COLO829 (cell line): ENCODE measurements around the gene GSDME.

Experiments used
- DNase-seq: peaks from one replicate; pipeline ENCODE4 v3.0.0; 2012; ENCODE audit warnings: low spot score

Gene GSDME

GRCh38 chr7:24722386-24723177 is 34.7 kb downstream of the GSDME start:
- DNase-seq, result no peak

GRCh38 chr7:24721481-24722001 is 35.7 kb downstream of the GSDME start:
- no peak for DNase-seq

DNA sequence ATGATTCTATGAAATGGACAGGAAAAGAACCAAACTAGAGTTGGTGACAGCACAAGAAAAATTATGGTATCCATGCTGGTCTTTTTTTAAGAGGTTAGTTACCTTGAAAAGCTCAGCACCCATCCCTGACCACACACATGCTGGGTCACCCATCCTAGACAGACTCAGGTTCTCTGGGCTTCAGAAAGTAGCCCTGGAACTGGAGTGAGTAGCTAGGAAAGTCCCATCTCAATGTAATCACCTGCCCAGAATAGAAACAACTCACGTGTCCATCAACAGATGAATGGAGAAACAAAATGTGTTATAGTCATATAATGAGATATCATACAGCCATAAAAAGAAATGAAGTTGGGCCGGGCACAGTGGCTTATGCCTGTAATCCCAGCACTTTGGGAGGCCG is 37.0 kb downstream of the GSDME start:
- DNase-seq, result no peak

DNA sequence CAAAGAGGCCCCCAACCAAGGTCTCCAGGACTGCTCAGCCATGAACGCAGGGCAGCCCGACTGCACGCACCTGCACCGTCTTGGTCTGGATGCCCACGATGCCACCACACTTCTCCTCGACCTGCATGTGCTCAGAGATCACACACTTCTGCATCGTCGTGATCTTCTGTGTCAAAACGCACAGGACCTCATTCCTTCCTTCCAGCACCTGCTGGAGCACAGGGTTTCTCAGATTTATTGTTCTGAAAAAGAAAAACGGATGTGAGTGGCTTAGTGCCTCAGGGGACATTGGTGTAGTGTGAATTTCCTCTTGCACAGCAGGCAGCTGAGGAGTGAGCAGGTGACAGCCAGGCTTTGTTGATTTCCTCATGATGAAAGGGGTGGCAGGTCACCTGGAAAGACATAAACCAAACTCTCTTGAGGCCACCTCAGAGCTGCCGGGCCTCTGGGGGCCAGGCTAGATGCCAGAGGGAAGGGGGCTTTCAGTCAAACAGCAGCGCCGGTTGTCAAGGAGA is 38.2 kb downstream of the GSDME start:
- no peak for DNase-seq

DNA sequence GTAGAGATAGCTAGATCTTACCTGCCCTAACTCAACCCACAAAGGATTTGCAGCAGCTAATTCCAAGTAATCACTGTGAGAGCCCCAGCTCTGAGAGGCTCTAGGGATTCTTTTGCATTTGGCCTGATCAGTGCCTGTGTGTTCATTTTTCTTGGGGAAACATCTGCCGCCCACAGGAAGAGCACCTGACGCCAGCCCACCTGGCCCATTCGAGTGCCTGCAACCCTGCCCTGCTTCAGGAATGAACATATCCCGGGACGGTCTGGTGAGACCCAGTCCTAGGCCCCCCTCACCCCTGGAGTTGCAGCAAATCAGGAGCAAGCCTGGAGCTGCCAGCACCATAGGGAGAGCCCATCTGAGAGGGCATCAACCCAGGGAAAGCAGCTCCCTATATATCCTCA is 38.8 kb downstream of the GSDME start:
- no peak for DNase-seq

- no peak for DNase-seq
Observed at GRCh38 chr7:24717694-24718320, 39.5 kb downstream of the GSDME start.

- DNase-seq, result no peak
Observed at GRCh38 chr7:24717247-24717622, 40.0 kb downstream of the GSDME start.

DNA sequence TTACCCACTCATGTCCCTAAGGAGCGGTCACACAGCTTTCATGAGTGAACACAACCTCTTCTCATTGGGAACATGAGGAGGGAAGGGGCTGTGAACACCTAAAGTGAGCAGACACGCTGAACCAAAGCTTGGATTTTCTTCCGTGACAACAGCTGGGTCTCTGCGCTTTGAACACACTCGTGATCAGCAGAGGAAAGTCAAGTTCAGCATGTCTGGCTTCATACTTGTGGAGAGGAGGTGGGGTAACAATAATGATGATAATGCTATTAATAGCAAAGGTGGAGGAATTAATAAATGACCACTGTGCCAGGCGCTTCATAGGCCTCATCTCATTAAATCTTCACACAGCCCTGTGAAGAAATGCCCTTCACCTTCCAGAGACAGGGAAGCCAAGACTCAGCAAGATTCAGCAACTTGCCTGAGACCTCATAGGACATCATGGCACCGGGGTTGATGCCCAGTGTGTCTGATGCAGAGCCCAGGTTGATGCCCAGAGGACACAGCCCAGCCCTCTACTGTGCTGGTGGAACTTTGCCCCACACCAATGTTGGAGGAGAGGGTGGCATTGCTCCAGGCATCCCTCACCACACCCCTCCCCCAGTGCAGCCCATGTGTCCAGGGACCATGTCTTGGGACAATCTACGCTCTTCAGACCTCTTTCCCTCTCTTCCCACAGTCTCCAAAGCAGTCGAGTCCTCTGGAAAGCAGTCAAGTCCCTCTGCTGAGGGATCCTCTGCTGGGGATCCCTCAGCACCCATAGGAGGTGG is 40.6 kb downstream of the GSDME start:
- no peak for DNase-seq

GRCh38 chr7:24715661-24716479 is 41.4 kb downstream of the GSDME start:
- peak; percentile 35 for DNase-seq

DNA sequence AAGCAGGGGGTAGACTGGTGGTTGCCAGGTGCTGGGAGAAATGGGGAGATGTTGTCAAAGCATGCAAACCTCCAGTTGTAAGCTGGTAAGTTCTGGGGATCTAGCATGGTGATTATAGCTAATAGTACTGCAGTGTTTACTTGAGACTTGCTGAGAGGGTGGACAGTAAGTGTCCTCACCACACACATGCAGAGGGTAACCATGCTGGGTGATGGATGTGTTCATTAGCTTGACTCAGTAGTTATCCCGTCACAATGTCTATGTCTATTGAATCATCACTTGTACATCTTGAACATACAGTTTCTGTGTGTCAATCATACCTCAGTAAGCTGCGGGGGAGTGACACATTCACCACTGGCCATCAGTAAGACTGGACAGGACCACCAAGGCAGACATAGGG is 42.1 kb downstream of the GSDME start:
- no peak for DNase-seq

GRCh38 chr7:24714676-24715010 is 42.6 kb downstream of the GSDME start:
- no peak for DNase-seq

DNA sequence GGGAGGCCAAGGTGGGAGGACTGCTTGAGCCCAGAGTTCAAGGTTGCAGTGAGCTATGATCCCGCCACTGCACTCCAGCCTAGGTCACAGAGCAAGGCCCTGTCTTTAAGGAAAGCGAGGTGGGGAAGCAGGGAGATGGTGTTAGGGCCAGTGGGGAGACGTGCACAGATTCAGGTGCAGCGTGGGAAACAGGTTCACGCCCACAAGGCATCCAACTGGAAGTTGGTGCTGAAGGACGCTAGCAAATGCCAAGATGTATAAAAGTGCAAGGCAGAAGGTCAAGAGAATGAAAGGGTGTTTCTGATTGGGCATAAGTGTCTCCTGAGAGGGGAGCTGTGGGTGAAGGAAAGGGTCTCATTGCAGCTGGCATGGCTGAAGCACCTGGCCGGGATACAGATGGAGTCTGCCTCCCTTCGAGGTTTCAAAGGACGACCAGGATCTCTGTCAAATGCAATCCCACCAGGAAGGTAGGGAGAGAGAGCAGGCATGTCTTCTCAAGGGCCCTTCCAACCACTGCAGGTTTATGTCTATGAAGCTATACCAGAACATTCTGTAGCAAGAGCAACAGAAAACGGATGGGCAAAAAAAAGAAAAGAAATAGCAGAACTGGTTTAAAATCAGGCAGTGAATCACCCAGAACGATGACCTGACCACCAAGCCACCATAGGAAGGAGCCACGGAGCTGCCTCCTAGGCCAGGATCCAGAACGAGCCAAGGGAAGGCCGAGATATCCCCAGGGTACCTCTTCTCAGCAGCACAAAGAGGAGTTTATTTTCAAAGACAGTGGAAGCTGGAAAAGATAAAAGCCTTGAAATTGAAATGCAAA is 43.2 kb downstream of the GSDME start:
- no peak for DNase-seq

DNA sequence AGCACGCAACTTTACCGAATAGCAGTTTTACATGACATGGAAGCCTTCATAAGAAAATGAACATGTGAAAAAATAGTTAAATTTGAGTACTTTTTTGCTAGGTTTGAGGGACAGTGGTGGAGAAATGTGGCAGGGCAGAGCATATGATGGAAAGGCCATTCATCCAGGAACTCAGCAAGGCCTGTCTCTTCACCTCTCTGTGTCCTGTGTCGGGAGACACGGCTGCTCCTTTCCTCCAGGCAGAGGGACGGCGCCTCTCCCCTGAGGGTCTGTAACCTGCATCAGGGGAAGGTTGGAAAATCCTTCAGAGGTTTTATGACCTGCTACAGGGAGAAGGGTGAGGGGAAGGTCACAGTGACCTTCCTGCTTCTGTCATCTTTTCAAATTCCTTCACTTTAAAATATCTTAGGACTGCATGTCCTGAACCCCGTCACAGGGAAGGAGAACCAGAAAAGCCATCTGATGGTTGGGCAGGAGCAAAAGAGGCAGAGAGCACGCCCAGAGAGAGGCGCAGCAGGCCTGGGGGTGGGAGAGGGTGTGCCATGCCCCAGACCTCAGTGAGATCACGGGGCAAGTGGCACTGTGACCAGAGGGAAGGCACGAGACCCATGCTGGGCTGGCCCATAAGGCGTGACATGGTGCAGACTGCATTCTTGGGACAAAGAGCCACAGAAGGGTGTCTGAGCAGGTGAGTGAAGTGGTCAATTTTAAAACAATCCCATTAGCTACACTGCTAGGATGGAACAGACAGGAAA is 44.0 kb downstream of the GSDME start:
- DNase-seq, result no peak

DNA sequence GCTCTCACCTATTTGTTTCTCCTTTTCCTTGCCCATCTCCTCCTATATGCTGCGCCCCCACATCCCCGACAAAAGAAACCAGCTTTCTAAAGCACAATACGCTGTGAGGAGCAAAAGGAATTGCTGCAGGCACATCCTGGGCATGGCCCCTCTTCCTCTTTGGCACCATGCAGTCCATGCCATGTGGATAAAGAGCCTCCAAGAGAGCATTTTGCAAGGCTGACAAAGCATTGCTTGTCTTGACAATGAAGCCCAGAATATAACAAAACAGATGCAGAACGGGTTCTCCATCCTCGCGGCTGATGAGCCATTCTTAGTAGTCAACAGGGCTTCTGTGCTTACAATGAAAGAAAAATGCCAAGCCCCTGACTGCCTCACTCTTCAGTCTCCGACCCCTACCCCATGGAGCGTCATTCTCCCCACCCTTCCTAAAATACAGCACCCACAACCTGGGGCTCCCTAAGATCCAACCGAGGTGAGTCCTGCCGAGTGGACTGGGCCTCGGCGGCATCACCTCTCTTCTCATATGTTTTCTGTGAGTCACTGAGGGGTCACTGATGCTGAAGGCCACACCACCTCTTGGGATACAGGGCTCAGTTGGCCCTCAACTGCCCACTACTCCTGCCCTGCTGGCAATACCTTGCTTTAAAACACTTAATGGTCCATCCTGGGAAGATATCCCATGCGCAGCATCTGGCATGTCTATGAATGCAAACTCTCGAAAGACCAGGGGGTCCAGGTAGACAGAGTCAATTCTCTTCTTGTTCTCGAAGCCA is 47.5 kb downstream of the GSDME start:
- no peak for DNase-seq

DNA sequence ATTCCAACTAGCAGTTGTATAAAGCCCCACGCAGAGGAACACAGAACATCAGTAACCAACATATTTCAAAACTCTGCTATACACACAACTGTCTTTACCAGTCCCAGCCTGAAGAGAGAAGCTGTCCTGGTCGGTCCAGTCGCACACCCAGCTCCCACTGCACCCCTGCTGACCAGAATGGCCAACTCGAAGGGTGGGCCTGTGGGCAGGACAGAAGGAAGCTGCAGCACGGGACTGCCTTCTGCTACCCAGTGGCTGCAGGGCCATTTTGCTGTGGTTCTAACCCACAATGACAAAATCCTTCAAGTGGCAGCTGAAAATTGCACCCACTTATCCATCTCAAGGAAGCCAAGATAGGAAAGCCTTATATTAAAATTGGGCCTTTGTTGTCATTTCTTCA is 48.2 kb downstream of the GSDME start:
- DNase-seq, result no peak

GRCh38 chr7:24707988-24708615 is 49.2 kb downstream of the GSDME start:
- DNase-seq, result no peak

DNA sequence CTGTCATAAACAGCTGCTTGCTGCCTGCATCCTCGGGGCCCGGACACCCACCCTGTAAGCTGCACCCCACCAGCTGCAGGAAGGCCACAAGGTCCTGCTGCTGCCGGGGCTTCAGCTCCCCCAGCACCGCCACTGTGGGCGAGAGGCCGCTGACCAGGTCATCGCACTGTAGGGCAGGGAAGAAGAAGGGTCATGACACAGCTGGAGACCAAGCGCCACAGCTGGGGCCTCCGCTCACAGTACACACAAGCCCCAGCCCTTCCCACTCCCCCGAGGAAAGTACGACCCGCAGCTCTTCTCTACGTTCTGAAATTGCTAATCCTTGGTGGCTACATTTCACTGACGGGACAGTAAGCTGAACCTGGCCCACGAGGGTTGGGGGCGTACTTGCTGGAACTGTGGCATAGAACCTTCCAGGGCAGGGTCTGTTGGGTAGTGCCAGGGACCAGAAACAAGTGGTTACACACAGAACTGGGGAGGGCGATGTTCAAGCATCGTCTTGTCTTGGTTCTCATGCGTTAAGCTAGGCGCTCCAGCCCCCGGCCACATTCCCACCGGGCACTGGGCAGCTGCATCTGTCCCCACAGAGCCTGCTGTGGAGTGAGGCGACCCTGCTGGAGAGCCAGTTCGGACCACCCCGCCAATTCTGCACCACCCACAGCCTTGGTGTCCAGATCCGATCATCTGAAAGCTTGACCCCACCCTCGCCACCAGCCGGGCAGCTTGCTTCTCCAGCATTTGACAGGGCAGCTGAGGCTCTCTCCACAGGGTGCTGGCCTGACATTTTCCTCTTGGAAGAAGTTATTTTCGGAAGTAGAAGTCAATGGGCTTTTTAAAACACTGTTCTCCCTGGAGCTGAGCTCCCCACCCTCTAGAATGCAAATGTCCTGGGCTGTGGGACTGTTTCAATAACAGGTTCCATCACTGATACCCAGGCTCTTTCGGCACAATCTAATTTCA is 50.8 kb downstream of the GSDME start:
- no peak for DNase-seq

GRCh38 chr7:24705461-24705954 is 51.8 kb downstream of the GSDME start:
- no peak for DNase-seq
